IMR-90 (cell line): ENCODE data around the gene PMM1. TPM values are rescaled to one million over a fixed set of nuclear protein-coding genes. Genes with fewer than 3 reads are reported as not detected.

Source experiments
- ATAC-seq: fragments of 200-7000 bp; cut with Tn5 transposase; 2 replicates; pipeline ENCODE4 v1.9.1; 2020; ENCODE audit warnings: low read depth, mild to moderate bottlenecking, moderate library complexity
- BruUV-seq: library from RNA; stranded (reverse); fragments of 400-500 nt; replicated peaks from 2 replicates; lab custom pipeline; 2021; lab: Mats Ljungman, UMichigan
- CTCF ChIA-PET: fragments of 300-600 bp; formaldehyde crosslinking; extraction: SDS; loops from one replicate; lab custom pipeline; 2021; ENCODE audit warnings: antibody characterized with exemption; lab: Yijun Ruan, JAX
- POLR2A ChIA-PET: fragments of 300-600 bp; sonication (Branson Sonifier 250); formaldehyde crosslinking; loops from one replicate; lab custom pipeline; 2022; ENCODE audit warnings: antibody characterized with exemption; ENCODE audit not compliant: unreplicated experiment; lab: Charles Lee
- DNase-seq: peaks from one replicate; pipeline ENCODE4 v3.0.0; 2013
- H2AFZ ChIP-seq: replicated peaks from 2 replicates; pipeline ENCODE3; 2013; ENCODE audit warnings: low read length, mild to moderate bottlenecking; ENCODE audit not compliant: poor library complexity
- H2AK5ac ChIP-seq: 2 replicates; pipeline ENCODE4 v1.6.1; 2013; ENCODE audit warnings: low read depth, low read length, inconsistent platforms
- H2AK9ac ChIP-seq: replicated peaks from 2 replicates; pipeline ENCODE3; 2013; ENCODE audit warnings: mild to moderate bottlenecking, low read depth, low read length, moderate library complexity; ENCODE audit not compliant: poor library complexity
- H2BK120ac ChIP-seq: 2 replicates; pipeline ENCODE4 v1.6.1; 2013; ENCODE audit warnings: low read depth, low read length, inconsistent platforms
- H2BK15ac ChIP-seq: 3 replicates; pipeline ENCODE4 v1.6.1; 2013; ENCODE audit warnings: low read depth, low read length, inconsistent platforms
- H2BK20ac ChIP-seq: 2 replicates; pipeline ENCODE4 v1.6.1; 2013; ENCODE audit warnings: low read depth, mild to moderate bottlenecking, inconsistent platforms, low read length, moderate library complexity
- H2BK5ac ChIP-seq: 2 replicates; pipeline ENCODE4 v1.6.1; 2013; ENCODE audit warnings: mild to moderate bottlenecking, low read depth, low read length, inconsistent platforms; ENCODE audit not compliant: poor library complexity, severe bottlenecking
- H3K14ac ChIP-seq: replicated peaks from 2 replicates; pipeline ENCODE4 v1.6.1; 2013; ENCODE audit warnings: low read depth, low read length, inconsistent platforms
- H3K18ac ChIP-seq: 2 replicates; pipeline ENCODE4 v1.6.1; 2013; ENCODE audit warnings: low read depth, low read length, control low read depth
- H3K23ac ChIP-seq: 2 replicates; pipeline ENCODE4 v1.6.1; 2013; ENCODE audit warnings: low read depth, low read length, inconsistent platforms
- H3K27ac ChIP-seq: 2 replicates; pipeline ENCODE4 v1.5.1; 2013; ENCODE audit warnings: mild to moderate bottlenecking, control low read depth, low read length; ENCODE audit not compliant: insufficient read depth
- H3K27me3 ChIP-seq: 2 replicates; pipeline ENCODE4 v1.6.1; 2013; ENCODE audit warnings: low read length; ENCODE audit not compliant: control insufficient read depth, insufficient read depth
- H3K36me3 ChIP-seq: 2 replicates; pipeline ENCODE4 v1.6.1; 2013; ENCODE audit warnings: low read length, mixed read lengths; ENCODE audit not compliant: control insufficient read depth, insufficient read depth
- H3K4ac ChIP-seq: 2 replicates; pipeline ENCODE4 v1.6.1; 2013; ENCODE audit warnings: low read depth, low read length, inconsistent platforms
- H3K4me1 ChIP-seq: 2 replicates; pipeline ENCODE4 v1.6.1; 2013; ENCODE audit warnings: low read length, mixed read lengths; ENCODE audit not compliant: control insufficient read depth, insufficient read depth
- H3K4me2 ChIP-seq: 2 replicates; pipeline ENCODE4 v1.6.1; 2013; ENCODE audit warnings: low read depth, mild to moderate bottlenecking, control low read depth, low read length, moderate library complexity
- H3K4me3 ChIP-seq: 2 replicates; pipeline ENCODE4 v1.5.1; 2013; ENCODE audit warnings: low read depth, mild to moderate bottlenecking, control low read depth, low read length, moderate library complexity; ENCODE audit not compliant: insufficient read depth
- H3K56ac ChIP-seq: 2 replicates; pipeline ENCODE4 v1.6.1; 2013; ENCODE audit warnings: low read length, inconsistent platforms; ENCODE audit not compliant: insufficient read depth; ENCODE audit errors: extremely low read depth
- H3K79me1 ChIP-seq, 2 experiments: 2 replicates each; pipeline ENCODE4 v1.6.1; 2013; ENCODE audit warnings: low read length in 2 of 2, inconsistent platforms in 1 of 2, low read depth in 1 of 2
- H3K9ac ChIP-seq: 2 replicates; pipeline ENCODE4 v1.6.1; 2013; ENCODE audit warnings: low read depth, low read length, control low read depth
- H3K9me1 ChIP-seq: 2 replicates; pipeline ENCODE4 v1.6.1; 2013; ENCODE audit warnings: low read length, inconsistent platforms; ENCODE audit not compliant: insufficient read depth
- H3K9me3 ChIP-seq: 2 replicates; pipeline ENCODE4 v1.6.1; 2013; ENCODE audit warnings: low read length; ENCODE audit not compliant: control insufficient read depth, insufficient read depth
- H4K20me1 ChIP-seq: 2 replicates; pipeline ENCODE4 v1.6.1; 2013; ENCODE audit warnings: low read length, inconsistent platforms; ENCODE audit not compliant: insufficient read depth
- H4K5ac ChIP-seq: 2 replicates; pipeline ENCODE4 v1.6.1; 2013; ENCODE audit warnings: mild to moderate bottlenecking, low read depth, low read length, control low read depth
- H4K8ac ChIP-seq, 2 experiments: 2 replicates each; pipeline ENCODE4 v1.6.1; 2013; ENCODE audit warnings: low read depth in 2 of 2, low read length in 2 of 2, control low read depth in 1 of 2, inconsistent platforms in 1 of 2
- H4K91ac ChIP-seq: 2 replicates; pipeline ENCODE4 v1.6.1; 2013; ENCODE audit warnings: low read depth, low read length, inconsistent platforms; ENCODE audit not compliant: insufficient read depth
- BHLHE40 ChIP-seq: fragments of 150-350 bp; IDR thresholded peaks from 2 replicates; pipeline ENCODE4 v1.6.1; 2016; ENCODE audit warnings: mild to moderate bottlenecking, low read depth, low read length
- CEBPB ChIP-seq: IDR thresholded peaks from 2 replicates; pipeline ENCODE4 v1.6.1; 2012; ENCODE audit warnings: low read depth, low read length, improper control_type of control experiment
- CHD1 ChIP-seq: IDR thresholded peaks from 2 replicates; pipeline ENCODE4 v1.6.1; 2012; ENCODE audit warnings: low read depth, low read length, improper control_type of control experiment
- FOS ChIP-seq: fragments of 150-350 bp; IDR thresholded peaks from 2 replicates; pipeline ENCODE4 v1.6.1; 2016; ENCODE audit warnings: low read depth, low read length
- MAFK ChIP-seq: IDR thresholded peaks from 2 replicates; pipeline ENCODE4 v1.6.1; 2012; ENCODE audit warnings: low read depth, low read length, improper control_type of control experiment
- MAZ ChIP-seq: IDR thresholded peaks from 2 replicates; pipeline ENCODE4 v1.6.1; 2012; ENCODE audit warnings: low read depth, mild to moderate bottlenecking, low read length, improper control_type of control experiment, moderate library complexity, borderline replicate concordance
- MXI1 ChIP-seq: IDR thresholded peaks from 2 replicates; pipeline ENCODE4 v1.6.1; 2012; ENCODE audit warnings: low read depth, mild to moderate bottlenecking, low read length, moderate library complexity, borderline replicate concordance
- NFE2L2 ChIP-seq: fragments of 150-350 bp; IDR thresholded peaks from 2 replicates; pipeline ENCODE4 v1.6.1; 2016; ENCODE audit warnings: low read depth, mild to moderate bottlenecking, low read length
- POLR2A ChIP-seq: IDR thresholded peaks from 2 replicates; pipeline ENCODE4 v1.6.1; 2012; ENCODE audit warnings: mild to moderate bottlenecking, low read depth, low read length
- RAD21 ChIP-seq: IDR thresholded peaks from 2 replicates; pipeline ENCODE4 v1.6.1; 2012; ENCODE audit warnings: low read length, improper control_type of control experiment
- RCOR1 ChIP-seq: IDR thresholded peaks from 2 replicates; pipeline ENCODE4 v1.6.1; 2012; ENCODE audit warnings: mild to moderate bottlenecking, low read length, improper control_type of control experiment; ENCODE audit not compliant: insufficient replicate concordance
- RFX5 ChIP-seq: IDR thresholded peaks from 2 replicates; pipeline ENCODE4 v1.8.0; 2012; ENCODE audit warnings: low read depth, mild to moderate bottlenecking, low read length, moderate library complexity
- SMC3 ChIP-seq: fragments of 150-350 bp; IDR thresholded peaks from 2 replicates; pipeline ENCODE4 v1.6.1; 2016; ENCODE audit warnings: low read depth, mild to moderate bottlenecking, antibody characterized with exemption, low read length, moderate library complexity
- WGBS, 2 experiments: methylation state at CpG; one replicate each; pipeline versions ENCODE4 v1.1.5 to v1.1.7; 2013; ENCODE audit warnings: missing lambda C conversion rate in 2 of 2; ENCODE audit not compliant: insufficient read length in 1 of 2; ENCODE audit errors: extremely low coverage in 2 of 2; 5-methylcytosine and 5-hydroxymethylcytosine counted together
- dilution Hi-C: fragments of 300-500 bp; cut with HindIII; formaldehyde crosslinking; loops from one replicate; pipeline ENCODE4 v1.14.3; 2018; ENCODE audit warnings: low sequenced_read_pairs; ENCODE audit not compliant: unreplicated experiment
- in situ Hi-C: fragments of 300-500 bp; cut with MboI; formaldehyde crosslinking; loops from 3 replicates; pipeline ENCODE4 v1.14.3; 2019; ENCODE audit warnings: low sequenced_read_pairs, inconsistent platforms, mixed read lengths
- intact Hi-C: fragments of 100-400 bp; cut with micrococcal nuclease; formaldehyde crosslinking; loops from 2 replicates; pipeline ENCODE4 v1.10.0; 2022
- polyA plus RNA-seq, 3 experiments: library from polyadenylated mRNA; depleted of rRNA; stranded (reverse); fragments of >200 nt; gene quantifications; 2 replicates each; pipeline ENCODE4 v1.2.3, GENCODE V29; 2012; ENCODE audit warnings: low replicate concordance in 1 of 3
- total RNA-seq: library from RNA; depleted of rRNA; stranded (reverse); fragments of >200 nt; gene quantifications from 2 replicates; pipeline ENCODE4 v1.2.3, GENCODE V29; 2012
- TF ChIP-seq, protein P1 (sequence below): fragments of 150-350 bp; IDR thresholded peaks from 2 replicates; pipeline ENCODE4 v1.6.1; 2017; ENCODE audit warnings: mild to moderate bottlenecking, antibody characterized with exemption, low read length, low read depth
- TF ChIP-seq, protein P2 (sequence below): conservative IDR thresholded peaks from 2 replicates; pipeline ENCODE4 v1.5.1; 2012; ENCODE audit warnings: mild to moderate bottlenecking, low read depth, low read length, improper control_type of control experiment
- TF ChIP-seq, protein P3 (sequence below): fragments of 150-350 bp; IDR thresholded peaks from 2 replicates; pipeline ENCODE4 v1.6.1; 2016; ENCODE audit warnings: low read depth, mild to moderate bottlenecking, low read length, moderate library complexity, borderline replicate concordance

PMM1 gene
- total and polyA plus RNA-seq, 2 of the 4 experiments (the other 2 are of a cell fraction): 22.8 to 92.8 TPM

DNA sequence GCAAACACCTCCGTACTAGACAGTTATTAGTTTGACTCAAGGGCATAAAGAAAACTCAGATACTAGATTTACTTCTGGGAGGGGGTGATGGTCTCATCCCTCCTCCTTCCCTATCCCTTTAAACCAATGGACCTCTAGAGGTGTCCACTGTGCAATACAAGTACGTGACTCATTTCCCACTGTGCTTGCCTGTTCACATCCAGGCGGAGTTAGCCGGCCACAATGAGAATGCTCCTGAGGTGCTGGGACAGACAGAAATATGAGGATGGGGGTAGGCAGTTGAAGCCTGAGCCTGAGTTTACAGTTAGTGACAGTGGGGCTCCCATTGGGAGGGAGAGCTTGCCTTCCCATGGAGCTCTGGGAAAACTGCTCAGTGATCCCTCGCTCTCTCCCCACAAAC, 8.4 kb upstream of the PMM1 start:
- H3K4me2 ChIP-seq: no peak overlapping the region
- H3K9me3 ChIP-seq: no peaks in the 10 kb centered on the region
- peak overlapping the region; percentile 79 for H2BK5ac ChIP-seq
- BruUV-seq: no TSS peak
- H2AK5ac ChIP-seq: peak overlapping the region; percentile 52
- H3K56ac ChIP-seq: no peak overlapping the region
- in situ Hi-C loops (no loop called here), intact Hi-C loops (no loop called here), dilution Hi-C loops (no loop called here)
- peaks cover 14% of the 10 kb centered on the region for H3K4me1 ChIP-seq
- H3K27ac ChIP-seq: peak overlapping the region; percentile 62
- H3K27me3 ChIP-seq: no peaks in the 10 kb centered on the region
- TF ChIP-seq SMC3 (no peak), MAZ (peak; percentile 31; the same call in 1 of the 2 replicates), CEBPB (peak; percentile 85), FOS (peak; percentile 51), MAFK (no peak), RFX5 (no peak), MXI1 (no peak), RCOR1 (no peak), BHLHE40 (peak; percentile 22; the same call in 1 of the 2 replicates), NFE2L2 (no peak), CHD1 (no peak), RAD21 (no peak), POLR2A (no peak)
- TF ChIP-seq, protein P1, sequence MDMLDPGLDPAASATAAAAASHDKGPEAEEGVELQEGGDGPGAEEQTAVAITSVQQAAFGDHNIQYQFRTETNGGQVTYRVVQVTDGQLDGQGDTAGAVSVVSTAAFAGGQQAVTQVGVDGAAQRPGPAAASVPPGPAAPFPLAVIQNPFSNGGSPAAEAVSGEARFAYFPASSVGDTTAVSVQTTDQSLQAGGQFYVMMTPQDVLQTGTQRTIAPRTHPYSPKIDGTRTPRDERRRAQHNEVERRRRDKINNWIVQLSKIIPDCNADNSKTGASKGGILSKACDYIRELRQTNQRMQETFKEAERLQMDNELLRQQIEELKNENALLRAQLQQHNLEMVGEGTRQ: no peak
- TF ChIP-seq, protein P2, sequence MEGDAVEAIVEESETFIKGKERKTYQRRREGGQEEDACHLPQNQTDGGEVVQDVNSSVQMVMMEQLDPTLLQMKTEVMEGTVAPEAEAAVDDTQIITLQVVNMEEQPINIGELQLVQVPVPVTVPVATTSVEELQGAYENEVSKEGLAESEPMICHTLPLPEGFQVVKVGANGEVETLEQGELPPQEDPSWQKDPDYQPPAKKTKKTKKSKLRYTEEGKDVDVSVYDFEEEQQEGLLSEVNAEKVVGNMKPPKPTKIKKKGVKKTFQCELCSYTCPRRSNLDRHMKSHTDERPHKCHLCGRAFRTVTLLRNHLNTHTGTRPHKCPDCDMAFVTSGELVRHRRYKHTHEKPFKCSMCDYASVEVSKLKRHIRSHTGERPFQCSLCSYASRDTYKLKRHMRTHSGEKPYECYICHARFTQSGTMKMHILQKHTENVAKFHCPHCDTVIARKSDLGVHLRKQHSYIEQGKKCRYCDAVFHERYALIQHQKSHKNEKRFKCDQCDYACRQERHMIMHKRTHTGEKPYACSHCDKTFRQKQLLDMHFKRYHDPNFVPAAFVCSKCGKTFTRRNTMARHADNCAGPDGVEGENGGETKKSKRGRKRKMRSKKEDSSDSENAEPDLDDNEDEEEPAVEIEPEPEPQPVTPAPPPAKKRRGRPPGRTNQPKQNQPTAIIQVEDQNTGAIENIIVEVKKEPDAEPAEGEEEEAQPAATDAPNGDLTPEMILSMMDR: peak; percentile 12; the same call in 1 of the 2 replicates
- TF ChIP-seq, protein P3, sequence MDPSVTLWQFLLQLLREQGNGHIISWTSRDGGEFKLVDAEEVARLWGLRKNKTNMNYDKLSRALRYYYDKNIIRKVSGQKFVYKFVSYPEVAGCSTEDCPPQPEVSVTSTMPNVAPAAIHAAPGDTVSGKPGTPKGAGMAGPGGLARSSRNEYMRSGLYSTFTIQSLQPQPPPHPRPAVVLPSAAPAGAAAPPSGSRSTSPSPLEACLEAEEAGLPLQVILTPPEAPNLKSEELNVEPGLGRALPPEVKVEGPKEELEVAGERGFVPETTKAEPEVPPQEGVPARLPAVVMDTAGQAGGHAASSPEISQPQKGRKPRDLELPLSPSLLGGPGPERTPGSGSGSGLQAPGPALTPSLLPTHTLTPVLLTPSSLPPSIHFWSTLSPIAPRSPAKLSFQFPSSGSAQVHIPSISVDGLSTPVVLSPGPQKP: no peak
- no peak overlapping the region for H2BK120ac ChIP-seq
- no peak overlapping the region for H2BK15ac ChIP-seq
- H2AFZ ChIP-seq: peak overlapping the region; percentile 71
- H3K4ac ChIP-seq: peak overlapping the region; percentile 62
- ChIA-PET CTCF (interaction anchor here (1.6 kb wide), 1 partner anchor 9 kb away, joined by 5 read pairs; the partner anchor contains the start of gene PMM1), POLR2A (interaction anchor here (0.5 kb wide), 1 partner anchor 480 kb away, joined by 3 read pairs; no protein-coding TSS in a partner anchor)
- H3K9me1 ChIP-seq: no peaks in the 10 kb centered on the region; the same call in 1 of the 2 replicates
- no peak overlapping the region for H4K91ac ChIP-seq
- H3K18ac ChIP-seq: no peak overlapping the region
- no peak overlapping the region for H3K9ac ChIP-seq
- H4K20me1 ChIP-seq: peaks cover 11% of the 10 kb centered on the region
- peaks cover 0 to 31% of the 10 kb centered on the region in 2 experiments; a peak in 2 of 4 replicates for H3K79me1 ChIP-seq
- peak; percentile 95 for ATAC-seq
- WGBS, 2 experiments: no CpG with 5 or more reads among the region's 5 CpGs
- peak; percentile 88 for DNase-seq
- H3K14ac ChIP-seq: 0 out of 2 replicates have a peak overlapping the region, but pooled peaks have one; percentile 16
- H4K5ac ChIP-seq: no peak overlapping the region
- peaks cover 24% of the 10 kb centered on the region for H3K36me3 ChIP-seq
- H2BK20ac ChIP-seq: no peak overlapping the region
- peak overlapping the region in 1 of 2 experiments; percentile 58; a peak in 1 of 4 replicates for H4K8ac ChIP-seq
- H2AK9ac ChIP-seq: peak overlapping the region; percentile 18
- H3K4me3 ChIP-seq: no peak overlapping the region
- no peak overlapping the region for H3K23ac ChIP-seq
